Measurements from ENCODE around the gene RAVER1. TPM values are rescaled to one million over a fixed set of nuclear protein-coding genes. Genes with fewer than 3 reads are reported as not detected.

Gene RAVER1
- total and polyA plus RNA-seq, 2 of the 13 experiments (the other 11 are each of a cell fraction or from before 2014, with no cell fraction given) = 3.6 to 7.9 TPM

- peak; percentile 15; the same call in 1 of the 2 replicates for TF ChIP-seq ZNF609 (CRISPR knock-in tag; IDR thresholded peaks at IDR 0.05; ENCODE audit: borderline replicate concordance)
- no peak; the same call in 1 of the 2 replicates for TF ChIP-seq ZHX2 (IDR thresholded peaks at IDR 0.05; ENCODE audit: low read depth)
- no peak for TF ChIP-seq ZHX2 (CRISPR knock-in tag; IDR thresholded peaks at IDR 0.05; ENCODE audit: borderline replicate concordance)
- no peak for TF ChIP-seq REST (IDR thresholded peaks at IDR 0.05; ENCODE audit: borderline replicate concordance in 1 of 2, low read depth in 1 of 2, low read length in 2 of 2)
- TF ChIP-seq DRAP1 (CRISPR knock-in tag; IDR thresholded peaks at IDR 0.05) = peak; percentile 98
- 0 out of 2 replicates have a peak, but pooled peaks have one; percentile 49 for TF ChIP-seq ZNF317 (CRISPR knock-in tag; IDR thresholded peaks at IDR 0.05)
- peak; percentile 79 for TF ChIP-seq ZFP90 (CRISPR knock-in tag; IDR thresholded peaks at IDR 0.05; ENCODE audit: borderline replicate concordance)
- TF ChIP-seq PHF21A (CRISPR knock-in tag; IDR thresholded peaks at IDR 0.05) = peak; percentile 91
- TF ChIP-seq RNF219 (CRISPR knock-in tag; IDR thresholded peaks at IDR 0.05) = peak; percentile 95
- TF ChIP-seq ZFP62 (CRISPR knock-in tag; IDR thresholded peaks at IDR 0.05) = no peak
These were observed 62.5 kb downstream of the RAVER1 start, which contains the start of gene ICAM1 (continued) for GRCh38 chr19:10270616-10271394.

Measured in HepG2 (cell line).